Medulla oblongata (tissue), 1 donor: Measurements from ENCODE around the gene RARB.

Source experiments
- DNase-seq: peaks from one replicate; pipeline ENCODE4 v3.0.0-alpha.2; 2015; ENCODE audit errors: extremely low spot score

RARB gene

DNA sequence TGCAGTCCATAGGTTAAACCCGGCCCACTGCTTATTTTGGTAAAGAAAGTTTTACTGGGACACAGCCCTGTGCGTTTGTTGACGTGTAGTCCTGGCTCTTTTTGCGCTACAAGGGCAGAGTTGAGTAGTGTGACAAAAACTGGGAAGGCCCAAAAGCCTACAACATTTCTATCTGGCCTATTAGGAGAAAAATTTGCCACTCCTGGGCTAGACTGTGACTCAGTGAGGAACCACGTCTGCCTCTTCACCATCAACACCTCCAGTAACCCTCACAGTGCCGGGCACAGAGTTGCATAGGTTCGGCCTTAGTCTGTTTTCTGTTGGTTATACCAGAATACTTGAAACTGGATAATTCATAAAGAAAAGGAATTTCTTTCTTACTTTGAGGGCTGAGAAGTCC is 126.3 kb downstream of the RARB start:
- DNase-seq, result no peak

DNA sequence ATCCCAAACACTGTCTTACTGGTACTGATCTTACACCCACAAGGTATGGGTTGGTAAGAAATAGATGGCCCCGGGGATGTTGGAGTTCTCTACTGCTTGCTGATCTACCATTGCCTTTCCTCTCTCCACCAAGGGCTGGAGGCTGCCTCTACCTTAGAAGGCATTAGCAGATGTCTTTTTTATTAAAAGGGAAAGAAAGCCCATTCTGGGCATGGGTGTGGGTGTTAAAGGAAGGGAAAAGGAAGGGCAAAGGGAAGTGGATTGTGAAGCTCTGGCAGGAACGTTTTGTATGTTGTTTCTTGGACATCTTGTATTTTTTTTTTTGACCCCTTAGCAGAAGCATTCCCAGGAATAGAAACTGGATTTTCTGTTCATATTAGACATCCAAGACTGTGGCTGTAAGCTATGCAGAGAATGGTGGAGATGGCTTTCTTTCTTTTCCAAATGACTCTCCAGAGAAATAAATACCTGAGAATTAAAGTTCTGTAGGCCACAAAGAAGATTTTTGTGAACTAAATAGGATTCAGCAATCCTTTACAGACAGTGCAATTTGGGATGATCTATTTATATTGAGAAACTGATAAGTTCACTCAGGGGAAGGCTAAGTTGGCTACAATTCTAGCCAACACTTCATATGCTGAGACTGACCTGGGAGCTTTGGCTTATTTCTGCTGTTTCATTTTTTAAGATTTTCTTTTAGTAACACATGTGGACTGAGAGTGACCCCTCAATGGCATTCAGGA is 127.8 kb downstream of the RARB start:
- no peak for DNase-seq

DNA sequence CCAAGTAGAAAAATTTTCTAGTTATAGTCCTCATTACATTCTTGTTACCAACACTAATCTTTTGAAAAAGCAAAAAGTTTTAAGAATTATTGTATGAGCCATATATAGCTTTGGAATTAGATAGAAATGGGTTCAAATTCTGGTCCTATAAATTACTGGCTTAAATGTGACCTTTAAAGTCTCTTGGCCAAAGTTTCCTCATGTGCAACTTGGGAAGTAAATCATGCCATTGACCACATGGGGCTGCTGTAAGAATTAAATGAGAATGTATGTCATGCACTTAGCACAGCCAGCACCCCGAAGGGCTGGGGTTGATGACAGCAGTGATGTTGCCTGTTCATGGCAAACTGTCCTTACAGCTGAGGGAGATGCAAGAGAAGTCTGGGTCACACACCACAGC is 128.4 kb downstream of the RARB start:
- no peak for DNase-seq

DNA sequence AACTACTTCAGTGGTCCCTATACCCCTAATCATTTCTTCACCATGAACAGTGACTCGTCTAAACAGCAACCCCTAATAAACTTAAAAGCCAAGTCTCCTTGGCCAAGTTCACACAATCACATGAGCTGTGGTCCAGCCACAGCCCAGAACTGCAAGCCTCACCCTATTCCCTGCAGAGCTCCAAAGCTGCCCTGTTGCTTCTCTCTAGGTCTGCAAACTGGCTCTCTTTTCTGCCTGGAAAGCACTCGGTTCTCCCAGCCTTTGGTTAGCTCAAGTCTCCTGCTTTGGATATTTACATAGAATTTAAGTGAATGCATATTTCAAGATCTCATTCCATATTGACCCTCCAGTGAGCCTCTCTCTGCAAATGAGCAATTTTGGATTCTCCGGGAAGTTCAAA is 129.6 kb downstream of the RARB start:
- no peak for DNase-seq

DNA sequence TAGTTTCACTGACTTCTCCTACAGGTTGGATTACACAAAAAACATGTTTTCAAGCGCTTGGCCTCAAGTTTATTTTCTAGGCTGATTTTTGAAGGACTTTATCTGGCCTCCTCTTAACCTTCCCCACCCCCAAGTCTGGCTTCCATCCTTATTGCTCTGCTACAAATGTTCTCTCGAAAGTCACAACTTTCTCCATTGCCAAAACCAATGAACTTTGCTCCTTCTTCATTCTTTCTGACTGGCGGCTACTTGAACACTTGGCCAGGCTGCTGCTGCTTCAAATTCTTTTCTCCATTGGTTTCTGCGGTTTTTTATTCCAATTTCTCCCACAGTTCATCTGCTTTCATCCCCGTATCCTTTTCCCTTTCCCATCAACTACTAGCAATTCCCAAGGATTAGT is 130.1 kb downstream of the RARB start:
- DNase-seq, result peak; percentile 44

DNA sequence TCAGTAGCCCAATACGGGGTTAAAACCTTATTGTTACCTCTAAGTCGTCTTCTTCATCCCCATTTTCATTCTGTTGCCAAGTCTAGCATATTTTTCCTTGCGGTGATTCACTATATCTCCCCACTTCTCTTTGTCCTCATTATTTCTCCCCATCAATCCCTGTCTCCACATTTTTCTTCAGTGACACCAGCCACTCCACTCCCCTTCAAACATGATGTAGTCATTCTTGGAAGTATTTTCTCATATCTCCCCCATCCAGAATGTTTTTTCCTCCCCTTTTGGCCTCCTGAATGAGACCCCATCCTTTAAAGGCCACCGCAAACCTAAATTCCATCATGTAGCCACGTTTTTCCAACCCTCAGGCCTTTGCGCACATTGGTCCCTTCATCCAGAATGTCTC is 130.7 kb downstream of the RARB start:
- DNase-seq, result no peak

DNA sequence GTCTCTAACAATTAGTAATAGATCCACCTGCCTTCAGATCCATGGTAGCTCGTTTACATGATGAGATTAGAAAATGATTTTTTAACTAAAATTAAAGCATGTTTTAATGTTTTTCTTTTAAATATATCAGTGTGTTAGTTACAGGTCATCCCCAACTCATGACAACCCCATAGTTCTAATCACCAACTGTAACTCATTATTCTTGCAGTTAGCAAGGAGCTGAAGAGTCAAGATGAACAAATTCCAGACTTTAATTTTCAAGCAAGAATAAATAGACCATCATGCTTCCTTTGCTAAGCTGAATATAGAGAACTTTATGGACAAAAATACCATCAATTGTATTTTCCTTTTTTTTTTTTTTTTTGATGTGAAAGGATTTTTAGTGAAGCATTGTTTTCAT is 135.5 kb downstream of the RARB start:
- DNase-seq, result no peak

DNA sequence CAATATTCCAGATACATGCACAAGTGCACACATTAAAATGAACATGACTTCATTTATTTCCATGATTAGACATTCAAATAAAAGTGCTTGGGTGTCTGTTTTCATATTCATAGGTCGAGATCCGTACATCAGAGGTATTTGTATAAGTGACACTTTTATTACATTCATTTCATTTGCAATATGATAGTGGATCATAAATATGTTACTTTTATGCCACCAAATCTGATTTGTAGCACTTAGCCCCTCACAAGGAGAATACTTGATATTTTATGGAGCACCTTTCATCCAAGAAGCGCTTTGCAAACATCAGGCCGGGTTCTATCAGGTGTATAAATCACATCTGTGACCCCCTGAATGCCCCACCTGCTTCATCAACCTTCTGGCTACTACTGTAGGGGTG is 136.0 kb downstream of the RARB start:
- DNase-seq, result no peak

DNA sequence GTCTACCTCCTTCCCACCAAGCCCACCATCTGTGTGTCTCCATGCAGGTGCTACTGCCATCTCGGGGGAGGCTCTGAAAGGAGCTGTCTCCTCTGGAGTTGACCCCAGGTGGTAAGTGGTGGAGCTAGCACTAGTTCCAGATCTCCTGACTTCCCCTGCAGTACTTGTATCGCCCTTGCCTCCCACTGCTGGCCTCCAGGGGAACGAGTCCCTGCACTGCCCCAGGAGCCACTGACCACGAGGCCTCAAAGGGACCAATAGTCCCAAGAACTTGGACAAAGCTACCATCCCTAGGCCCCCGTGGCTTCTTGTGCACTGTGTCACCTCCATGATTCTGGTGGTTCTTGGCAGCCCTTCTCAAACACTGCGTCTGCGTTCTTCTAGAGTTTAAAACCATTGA is 137.7 kb downstream of the RARB start:
- no peak for DNase-seq

DNA sequence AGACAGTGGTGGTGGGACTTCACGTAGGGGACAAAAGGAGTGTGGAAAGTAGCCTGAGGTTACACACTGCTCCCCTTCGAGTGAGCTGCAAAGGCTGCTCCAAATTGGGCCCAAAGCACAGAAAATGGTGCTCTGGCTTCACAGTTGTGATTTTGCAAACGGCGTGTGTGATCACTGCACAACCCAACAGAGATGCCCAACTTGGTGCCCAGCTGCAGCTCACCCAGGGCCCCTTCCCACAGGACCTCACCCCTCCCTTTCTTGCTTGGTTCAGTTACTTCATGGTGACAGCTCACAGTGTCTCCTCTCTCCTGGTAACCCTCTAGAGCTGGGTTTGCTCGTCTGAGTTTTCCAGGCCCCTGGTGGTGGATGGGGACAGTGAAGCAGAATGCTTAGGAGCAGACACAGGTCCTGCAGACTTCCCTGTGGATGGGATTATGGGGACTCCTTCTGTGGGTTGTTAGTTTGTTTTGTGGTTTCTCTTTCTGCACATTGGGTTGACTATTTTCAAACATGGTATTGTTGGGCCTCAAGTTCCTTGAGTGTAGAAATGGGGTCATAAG is 138.4 kb downstream of the RARB start:
- DNase-seq, result no peak

DNA sequence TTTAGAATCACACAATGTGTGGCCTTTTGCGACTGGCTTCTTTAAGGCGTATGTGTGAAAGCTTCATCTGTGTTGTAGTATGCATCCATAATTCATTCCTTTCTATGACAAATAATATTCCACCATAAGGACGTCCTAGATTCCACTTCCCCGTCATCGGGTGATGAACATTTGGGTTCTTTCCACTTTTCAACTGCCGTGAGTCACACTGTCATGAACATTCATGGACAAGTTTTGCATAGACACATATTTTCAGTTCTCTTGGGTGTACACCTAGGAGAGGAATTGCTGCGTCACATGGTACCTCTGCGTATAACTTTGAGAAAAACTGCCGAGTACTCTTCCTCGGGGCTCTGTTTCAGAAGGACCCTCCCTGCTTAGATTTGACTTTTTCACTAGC is 139.3 kb downstream of the RARB start:
- DNase-seq, result no peak

DNA sequence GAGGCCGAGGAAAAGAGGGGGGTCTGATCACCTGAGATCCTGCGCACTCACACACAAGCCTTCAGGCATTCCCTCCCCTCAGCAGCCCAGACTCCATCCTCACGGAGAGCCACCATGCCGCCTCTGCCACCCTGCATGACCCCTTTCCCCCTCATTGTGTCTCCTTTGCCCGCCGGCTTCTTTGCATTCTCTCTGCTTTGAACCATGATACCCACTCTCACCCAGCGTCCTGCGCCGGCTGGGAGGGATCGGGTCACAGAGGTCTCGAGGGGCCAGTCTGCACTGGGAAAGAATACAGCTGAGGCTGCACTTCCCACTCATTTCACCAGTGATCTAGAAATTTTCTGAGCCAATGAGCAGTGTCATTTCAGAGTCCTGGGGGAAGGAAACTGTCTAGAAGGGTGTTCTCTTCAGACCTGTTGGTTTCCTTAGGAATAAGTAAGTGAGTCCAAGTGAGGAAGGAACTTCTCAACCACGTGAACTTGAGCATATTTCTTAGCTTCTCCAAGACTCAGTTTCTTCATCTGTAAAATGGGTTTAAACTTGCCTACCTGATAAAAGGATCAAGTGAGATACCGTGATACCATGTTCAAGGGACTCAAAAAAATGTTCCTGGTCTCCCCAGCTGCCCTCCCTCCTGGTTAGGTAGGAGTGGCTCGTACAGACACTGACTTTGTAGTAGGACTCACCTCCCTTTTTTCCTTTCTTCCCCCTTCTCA is 139.9 kb downstream of the RARB start:
- no peak for DNase-seq

DNA sequence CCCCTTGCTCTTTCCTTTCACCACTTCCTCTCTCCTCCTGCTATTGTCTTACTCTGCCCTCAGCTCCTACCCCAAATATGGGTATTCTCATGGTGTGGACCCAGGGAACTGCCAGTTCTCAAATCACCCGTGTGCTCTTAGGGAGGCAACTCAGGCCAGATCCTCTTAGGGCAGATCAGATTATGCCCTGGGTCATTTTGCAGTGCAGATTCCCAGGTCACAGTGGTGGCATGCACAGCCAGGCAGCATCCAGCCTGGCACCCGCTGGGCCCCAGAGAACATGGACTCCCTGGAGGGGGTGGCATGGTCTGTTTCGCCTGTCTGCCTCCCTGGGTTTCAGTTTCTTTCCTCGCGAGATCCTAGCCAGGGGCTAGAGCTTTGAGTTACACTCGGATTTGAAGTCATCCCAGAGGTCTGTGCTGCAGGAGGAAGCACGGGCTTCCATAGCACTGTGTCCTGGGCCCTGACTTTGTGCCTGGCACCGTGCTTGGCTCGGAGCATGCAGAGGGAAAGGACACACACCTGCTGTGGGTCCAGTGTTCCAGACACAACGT is 140.5 kb downstream of the RARB start:
- no peak for DNase-seq

DNA sequence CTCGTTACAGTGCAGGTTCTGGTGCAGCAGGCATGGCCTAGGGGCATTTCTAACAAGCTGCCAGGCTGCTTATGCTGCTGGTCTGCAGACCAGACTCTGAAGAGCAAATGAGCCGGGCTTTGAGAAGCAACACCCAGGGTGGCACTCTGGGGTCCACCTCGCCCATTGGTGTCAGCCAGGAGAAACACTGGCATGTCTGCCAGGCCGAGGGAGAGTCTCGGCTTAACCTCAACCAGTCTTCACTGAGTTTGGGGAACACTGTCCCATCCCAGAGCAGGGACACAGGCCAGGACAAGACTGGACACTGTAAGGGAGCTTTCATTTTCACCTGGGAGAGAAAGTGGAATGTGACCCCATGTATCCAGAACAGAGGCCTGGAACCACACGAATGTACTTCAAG is 143.2 kb downstream of the RARB start:
- DNase-seq, result no peak

DNA sequence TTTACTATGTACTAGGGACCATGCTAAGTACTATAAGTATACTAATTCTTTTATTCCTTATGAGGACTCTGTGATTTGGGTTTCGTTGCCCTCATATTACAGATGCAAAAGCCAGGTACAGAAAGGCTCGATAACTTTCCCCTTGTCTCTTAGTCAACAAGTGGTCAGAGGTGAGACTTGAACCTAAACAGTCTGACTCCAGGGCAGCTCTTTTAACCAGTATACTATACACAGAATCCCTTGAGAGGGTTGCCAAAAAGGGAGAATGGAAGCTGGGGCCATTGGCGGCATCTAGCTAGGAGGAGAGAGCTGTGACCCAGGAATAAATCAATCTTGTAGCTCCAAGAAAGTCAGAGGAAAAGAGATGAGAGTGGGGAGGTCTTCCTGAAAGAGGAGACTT is 144.3 kb downstream of the RARB start:
- no peak for DNase-seq

DNA sequence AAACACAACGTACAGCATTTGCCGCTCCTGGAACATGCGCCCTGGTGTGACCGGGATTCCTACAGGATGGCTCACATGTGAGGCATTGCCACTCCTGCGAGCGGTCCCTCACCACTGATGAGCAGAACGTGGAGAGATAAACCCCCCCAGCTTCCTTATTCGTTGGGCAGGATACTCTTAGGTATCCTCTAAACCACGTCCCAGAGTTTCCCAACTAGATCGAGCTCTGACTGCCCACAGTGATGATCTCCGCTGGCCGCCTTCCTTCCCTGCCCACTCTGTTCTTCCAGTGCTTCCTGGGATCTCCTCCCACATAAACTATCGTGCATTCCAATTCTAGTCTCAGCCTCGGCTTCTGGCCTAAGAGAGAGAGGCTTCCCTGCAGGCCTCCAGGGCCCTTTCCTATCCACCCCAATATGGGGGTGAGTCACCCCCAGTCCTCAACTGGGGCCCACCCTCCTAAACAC is 144.9 kb downstream of the RARB start:
- DNase-seq, result no peak

DNA sequence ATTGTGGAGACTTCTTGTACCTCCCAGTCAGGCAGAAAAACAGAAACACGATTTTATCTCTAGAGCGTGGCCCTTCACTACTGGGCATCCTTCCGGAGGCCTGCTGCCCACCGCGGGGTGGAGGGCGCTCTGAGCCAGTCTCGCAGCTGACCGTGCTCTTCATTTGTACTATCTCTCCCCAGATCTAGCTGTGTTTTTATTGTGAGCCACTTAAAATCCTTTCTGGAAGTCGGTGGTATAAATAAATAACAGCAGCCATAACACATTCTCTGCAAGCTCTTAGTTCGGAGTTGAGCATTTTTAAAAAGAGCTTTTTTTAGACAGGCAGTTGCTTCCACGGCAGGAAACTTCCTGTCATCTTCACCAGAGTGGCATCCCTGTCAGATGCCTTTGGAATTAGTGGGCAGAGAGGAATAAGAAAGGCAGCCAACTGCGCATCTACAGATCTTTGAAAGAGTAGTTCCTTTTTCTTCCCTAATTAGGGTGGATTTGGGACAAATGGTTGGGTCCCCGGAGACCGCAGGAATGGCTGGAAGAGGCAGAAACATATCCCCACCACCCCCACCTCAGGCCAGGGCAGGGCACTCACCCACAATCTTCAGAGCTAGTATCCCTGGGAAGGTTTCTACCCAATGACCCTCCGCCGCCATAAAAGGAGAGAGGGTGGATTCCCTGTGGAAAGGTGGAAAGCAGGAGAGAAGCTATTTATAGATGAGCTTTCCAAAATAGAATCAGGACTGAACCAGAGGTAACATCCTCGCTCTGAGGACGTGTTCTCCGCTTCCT is 145.5 kb downstream of the RARB start:
- DNase-seq, result no peak

DNA sequence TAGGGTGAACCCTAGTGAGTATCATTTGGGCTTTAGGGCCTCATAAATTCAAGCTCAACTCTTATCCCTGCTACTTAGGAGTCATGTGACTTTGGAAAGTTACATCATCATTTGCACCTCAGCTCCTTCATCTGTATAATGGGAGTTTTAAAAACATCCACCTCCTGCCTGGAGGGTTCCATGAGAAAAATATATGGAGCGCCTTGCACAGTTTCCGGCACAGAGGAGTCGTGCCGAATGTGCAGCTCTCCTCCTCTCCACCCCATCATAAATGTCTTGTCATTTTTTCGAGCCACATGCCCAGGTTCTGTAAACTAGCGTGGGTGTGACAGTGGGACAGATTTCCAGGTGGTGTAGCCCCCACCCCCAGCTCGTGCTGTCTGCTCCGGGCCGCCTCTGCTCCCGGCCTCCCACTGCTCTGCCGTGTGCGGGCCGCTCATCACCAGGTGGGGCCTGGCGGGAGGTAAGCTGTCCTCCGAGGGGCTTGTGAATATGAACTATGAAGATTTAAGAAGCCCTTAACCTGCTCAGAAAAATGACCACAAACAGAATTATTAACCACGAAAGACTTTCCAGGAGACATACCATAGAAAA is 146.2 kb downstream of the RARB start:
- no peak for DNase-seq

DNA sequence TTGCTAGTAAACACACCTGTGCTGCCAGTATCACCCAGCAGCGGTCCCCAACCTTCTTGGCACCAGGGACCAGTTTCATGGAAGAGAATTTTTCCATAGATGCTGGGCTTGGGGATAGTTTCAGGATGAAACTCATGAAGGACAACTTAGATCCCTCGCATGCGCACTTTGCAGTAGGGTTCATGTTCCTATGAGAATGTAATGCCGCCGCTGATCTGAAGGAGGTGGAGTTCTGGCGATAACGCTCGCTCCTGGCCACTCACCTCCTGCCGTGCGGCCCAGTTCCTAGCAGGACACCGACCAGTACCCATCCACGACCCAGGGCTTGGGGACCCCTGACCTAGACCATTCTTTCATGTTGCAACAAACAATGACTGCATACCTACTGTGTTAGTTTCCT is 146.9 kb downstream of the RARB start:
- no peak for DNase-seq

DNA sequence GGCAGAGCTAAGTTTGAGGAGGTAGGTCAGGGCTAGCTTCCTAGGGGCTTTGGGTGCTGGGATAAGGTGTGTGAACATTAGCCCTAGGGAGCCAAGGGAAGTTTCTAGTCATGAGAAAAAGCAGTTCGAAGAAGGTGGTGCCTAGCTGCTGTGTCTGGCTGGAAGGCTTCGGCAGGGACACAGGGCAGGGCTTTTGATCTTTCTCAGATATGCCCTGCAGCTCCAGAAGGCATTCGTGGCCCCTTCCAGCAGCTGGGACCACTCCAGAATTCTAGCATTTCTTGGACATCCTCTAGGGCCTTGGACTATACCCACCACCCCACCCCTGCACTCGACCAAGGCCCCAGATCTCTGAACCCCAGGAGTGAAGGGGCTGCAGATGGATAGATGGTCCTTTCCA is 148.1 kb downstream of the RARB start:
- no peak for DNase-seq

DNA sequence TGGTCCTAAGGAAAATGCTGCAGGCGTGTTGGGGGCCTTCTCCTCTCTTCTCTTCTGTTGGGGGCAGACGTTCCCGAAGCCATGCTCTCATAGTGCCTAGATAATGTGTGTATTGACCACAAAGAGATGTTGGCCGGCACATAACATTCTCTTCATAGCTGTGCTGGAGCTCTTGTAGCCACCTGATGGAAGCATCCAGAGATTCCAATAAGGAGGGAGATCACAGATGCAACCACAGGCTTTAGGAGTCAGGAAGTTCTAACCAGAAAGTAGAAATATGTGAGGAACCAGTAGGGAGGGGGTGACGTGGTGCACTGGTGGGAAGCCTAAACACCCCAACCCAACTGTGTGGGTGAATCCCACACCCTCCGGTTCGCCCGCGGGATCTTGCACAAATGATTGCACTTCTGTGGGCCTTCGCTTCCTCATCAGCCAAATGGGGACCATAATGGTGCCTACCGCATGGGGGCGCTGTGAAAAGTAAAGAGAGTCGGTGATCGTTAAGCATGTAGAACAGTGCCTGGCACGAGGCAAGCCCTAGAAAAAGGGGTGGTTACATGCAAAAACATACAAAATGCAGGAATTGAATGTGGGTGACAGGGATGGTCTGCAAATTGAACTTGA is 148.9 kb downstream of the RARB start:
- no peak for DNase-seq
